HEK293 (cell line): ENCODE data around the gene ITGA2.

ENCODE experiments used
- CTCF ChIA-PET: fragments of 350-600 bp; formaldehyde crosslinking; extraction: SDS; loops from one replicate; lab custom pipeline; 2021; ENCODE audit warnings: antibody characterized with exemption; lab: Yijun Ruan, JAX
- POLR2A ChIA-PET: fragments of 300-600 bp; formaldehyde crosslinking; extraction: SDS; loops from one replicate; lab custom pipeline; 2020; ENCODE audit warnings: antibody characterized with exemption, inconsistent platforms; lab: Yijun Ruan, JAX
- H3K27ac ChIP-seq: fragments of 200-500 bp; sonication (Bioruptor generic); 2 replicates; pipeline ENCODE4 v1.5.1; 2014; ENCODE audit warnings: low read depth, low read length, control low read depth, inconsistent platforms; ENCODE audit errors: extremely low read depth
- H3K36me3 ChIP-seq, 2 experiments: fragments of 200-500 bp in 1 of 2; sonication (Bioruptor generic) in 1 of 2; 1 replicate in 1 of 2; 2 replicates in 1 of 2; pipeline ENCODE4 v1.5.1; 2014 to 2017; ENCODE audit warnings: inconsistent platforms in 2 of 2, low read length in 2 of 2; ENCODE audit not compliant: control insufficient read depth in 2 of 2, insufficient read depth in 1 of 2
- H3K4me1 ChIP-seq: fragments of 200-500 bp; sonication (Bioruptor generic); 2 replicates; pipeline ENCODE4 v1.5.1; 2014; ENCODE audit warnings: mild to moderate bottlenecking, low read length, inconsistent platforms; ENCODE audit not compliant: control insufficient read depth, insufficient read depth
- H3K4me3 ChIP-seq: 2 replicates; pipeline ENCODE4 v1.5.1; 2011; ENCODE audit warnings: low read depth, mild to moderate bottlenecking, control low read depth, low read length, moderate library complexity
- H3K9me3 ChIP-seq: fragments of 200-500 bp; sonication (Bioruptor generic); 2 replicates; pipeline ENCODE4 v1.5.1; 2014; ENCODE audit warnings: low read depth, low read length, inconsistent platforms; ENCODE audit not compliant: control insufficient read depth, insufficient read depth
- BCL6B ChIP-seq: fragments of 450-650 bp; formaldehyde crosslinking; IDR thresholded peaks from 2 replicates; pipeline ENCODE4 v1.5.1; 2017; ENCODE audit warnings: missing biosample characterization, missing genetic modification characterization
- FEZF1 ChIP-seq: fragments of 450-650 bp; formaldehyde crosslinking; IDR thresholded peaks from 2 replicates; pipeline ENCODE4 v1.5.1; 2016; ENCODE audit warnings: missing biosample characterization, missing genetic modification characterization
- HIC1 ChIP-seq: fragments of 450-650 bp; formaldehyde crosslinking; IDR thresholded peaks from 2 replicates; pipeline ENCODE4 v1.5.1; 2016; ENCODE audit warnings: missing biosample characterization, missing genetic modification characterization
- MYNN ChIP-seq: fragments of 450-650 bp; formaldehyde crosslinking; IDR thresholded peaks from 2 replicates; pipeline ENCODE4 v1.5.1; 2016; ENCODE audit warnings: missing biosample characterization, missing genetic modification characterization, borderline replicate concordance
- PBX3 ChIP-seq: sonication (generic); formaldehyde crosslinking; IDR thresholded peaks from 2 replicates; pipeline ENCODE4 v1.8.1; 2022; ENCODE audit warnings: mild to moderate bottlenecking, moderate library complexity, missing genetic modification reagents
- PRDM1 ChIP-seq: fragments of 450-650 bp; formaldehyde crosslinking; IDR thresholded peaks from 2 replicates; pipeline ENCODE4; 2016; ENCODE audit warnings: missing biosample characterization, missing genetic modification characterization
- REPIN1 ChIP-seq: fragments of 450-650 bp; formaldehyde crosslinking; IDR thresholded peaks from 2 replicates; pipeline ENCODE4 v1.5.1; 2017; ENCODE audit warnings: missing biosample characterization, missing genetic modification characterization, low read depth
- SP7 ChIP-seq: fragments of 450-650 bp; formaldehyde crosslinking; IDR thresholded peaks from 2 replicates; pipeline ENCODE4 v1.5.1; 2016; ENCODE audit warnings: missing biosample characterization, missing genetic modification characterization
- TSHZ1 ChIP-seq: fragments of 450-650 bp; formaldehyde crosslinking; IDR thresholded peaks from 2 replicates; pipeline ENCODE4 v1.5.1; 2016; ENCODE audit warnings: missing biosample characterization, missing genetic modification characterization, borderline replicate concordance
- ZBTB17 ChIP-seq: fragments of 450-650 bp; formaldehyde crosslinking; IDR thresholded peaks from 2 replicates; pipeline ENCODE4 v1.5.1; 2016; ENCODE audit warnings: missing biosample characterization, missing genetic modification characterization
- ZBTB48 ChIP-seq: fragments of 450-650 bp; formaldehyde crosslinking; IDR thresholded peaks from 2 replicates; pipeline ENCODE4 v1.5.1; 2016; ENCODE audit warnings: missing biosample characterization, missing genetic modification characterization
- ZNF169 ChIP-seq: fragments of 450-650 bp; formaldehyde crosslinking; IDR thresholded peaks from 2 replicates; pipeline ENCODE4 v1.5.1; 2016; ENCODE audit warnings: missing biosample characterization, missing genetic modification characterization
- ZNF24 ChIP-seq: fragments of 450-650 bp; formaldehyde crosslinking; IDR thresholded peaks from 2 replicates; pipeline ENCODE4 v1.5.1; 2016; ENCODE audit warnings: missing biosample characterization, missing genetic modification characterization
- ZNF366 ChIP-seq: fragments of 450-650 bp; formaldehyde crosslinking; conservative IDR thresholded peaks from 2 replicates; pipeline ENCODE4 v1.5.1; 2016; ENCODE audit warnings: missing biosample characterization, missing genetic modification characterization
- ZNF621 ChIP-seq: fragments of 450-650 bp; formaldehyde crosslinking; IDR thresholded peaks from 2 replicates; pipeline ENCODE4 v1.5.1; 2017; ENCODE audit warnings: missing biosample characterization, missing genetic modification characterization
- ZNF707 ChIP-seq: fragments of 450-650 bp; formaldehyde crosslinking; IDR thresholded peaks from 2 replicates; pipeline ENCODE4 v1.5.1; 2016; ENCODE audit warnings: missing biosample characterization, missing genetic modification characterization

ITGA2 gene

GRCh38 chr5:52988335-52989024 is 672 bp upstream of the ITGA2 start:
- Histone ChIP-seq H3K27ac (peak overlapping the region; percentile 77; the same call in 1 of the 2 replicates), H3K9me3 (no peaks in the 10 kb centered on the region), H3K36me3 (peaks cover 4 to 9% of the 10 kb centered on the region in 2 experiments; a peak in 2 of 3 replicates), H3K4me3 (peak overlapping the region; percentile 77), H3K4me1 (peaks cover 6% of the 10 kb centered on the region)
- CTCF ChIA-PET: interaction anchor here (0.5 to 4.4 kb wide), 7 partner anchors 26 to 295 kb away, joined by 3 to 44 read pairs (median 3); no protein-coding TSS in a partner anchor
- peak; percentile 25; the same call in 1 of the 2 replicates for TF ChIP-seq ZBTB17
- peak; percentile 87 for TF ChIP-seq SP7 (tag by site-specific recombination)
- TF ChIP-seq REPIN1 (tag by site-specific recombination): no peak
- TF ChIP-seq ZNF621 (tag by site-specific recombination): no peak
- TF ChIP-seq BCL6B (tag by site-specific recombination): no peak
- no peak for TF ChIP-seq ZNF707 (tag by site-specific recombination)
- TF ChIP-seq ZNF366 (tag by site-specific recombination): peak; percentile 71
- no peak for TF ChIP-seq PBX3
- TF ChIP-seq FEZF1 (tag by site-specific recombination): peak; percentile 21; the same call in 1 of the 2 replicates
- TF ChIP-seq TSHZ1 (tag by site-specific recombination): no peak
- peak; percentile 67 for TF ChIP-seq ZBTB48 (tag by site-specific recombination)
- TF ChIP-seq HIC1: peak; percentile 95
- TF ChIP-seq MYNN: no peak
- 0 out of 2 replicates have a peak, but pooled peaks have one; percentile 47 for TF ChIP-seq ZNF24 (tag by site-specific recombination)
- TF ChIP-seq ZNF169 (tag by site-specific recombination): no peak
- TF ChIP-seq PRDM1 (tag by site-specific recombination): peak; percentile 78
- POLR2A ChIA-PET: interaction anchor here (0.7 to 2.0 kb wide), 3 partner anchors 17 to 121 kb away, joined by 3 to 9 read pairs (median 3); partner anchors contain the start of gene MOCS2
